ENCODE results near the gene FBXO40. TPM values are rescaled to one million over a fixed set of nuclear protein-coding genes. Genes with fewer than 3 reads are reported as not detected.
"Not testable (repeated sequence)": the region's sequence is repeated elsewhere in the genome, so short reads cannot be mapped to it uniquely, and the experiment has no call there.

FBXO40 gene, protein sequence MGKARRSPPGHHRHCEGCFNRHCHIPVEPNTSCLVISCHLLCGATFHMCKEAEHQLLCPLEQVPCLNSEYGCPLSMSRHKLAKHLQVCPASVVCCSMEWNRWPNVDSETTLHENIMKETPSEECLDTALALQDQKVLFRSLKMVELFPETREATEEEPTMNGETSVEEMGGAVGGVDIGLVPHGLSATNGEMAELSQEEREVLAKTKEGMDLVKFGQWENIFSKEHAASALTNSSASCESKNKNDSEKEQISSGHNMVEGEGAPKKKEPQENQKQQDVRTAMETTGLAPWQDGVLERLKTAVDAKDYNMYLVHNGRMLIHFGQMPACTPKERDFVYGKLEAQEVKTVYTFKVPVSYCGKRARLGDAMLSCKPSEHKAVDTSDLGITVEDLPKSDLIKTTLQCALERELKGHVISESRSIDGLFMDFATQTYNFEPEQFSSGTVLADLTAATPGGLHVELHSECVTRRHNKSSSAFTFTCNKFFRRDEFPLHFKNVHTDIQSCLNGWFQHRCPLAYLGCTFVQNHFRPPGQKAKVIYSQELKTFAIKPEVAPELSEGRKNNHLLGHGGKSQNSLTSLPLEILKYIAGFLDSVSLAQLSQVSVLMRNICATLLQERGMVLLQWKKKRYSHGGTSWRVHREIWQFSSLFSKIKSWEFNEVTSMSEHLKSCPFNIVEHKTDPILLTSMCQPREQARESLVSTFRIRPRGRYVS
- total RNA-seq (2014; rRNA removed; shearing (Covaris generic)), result under 0.01 TPM in 2 replicates

DNA sequence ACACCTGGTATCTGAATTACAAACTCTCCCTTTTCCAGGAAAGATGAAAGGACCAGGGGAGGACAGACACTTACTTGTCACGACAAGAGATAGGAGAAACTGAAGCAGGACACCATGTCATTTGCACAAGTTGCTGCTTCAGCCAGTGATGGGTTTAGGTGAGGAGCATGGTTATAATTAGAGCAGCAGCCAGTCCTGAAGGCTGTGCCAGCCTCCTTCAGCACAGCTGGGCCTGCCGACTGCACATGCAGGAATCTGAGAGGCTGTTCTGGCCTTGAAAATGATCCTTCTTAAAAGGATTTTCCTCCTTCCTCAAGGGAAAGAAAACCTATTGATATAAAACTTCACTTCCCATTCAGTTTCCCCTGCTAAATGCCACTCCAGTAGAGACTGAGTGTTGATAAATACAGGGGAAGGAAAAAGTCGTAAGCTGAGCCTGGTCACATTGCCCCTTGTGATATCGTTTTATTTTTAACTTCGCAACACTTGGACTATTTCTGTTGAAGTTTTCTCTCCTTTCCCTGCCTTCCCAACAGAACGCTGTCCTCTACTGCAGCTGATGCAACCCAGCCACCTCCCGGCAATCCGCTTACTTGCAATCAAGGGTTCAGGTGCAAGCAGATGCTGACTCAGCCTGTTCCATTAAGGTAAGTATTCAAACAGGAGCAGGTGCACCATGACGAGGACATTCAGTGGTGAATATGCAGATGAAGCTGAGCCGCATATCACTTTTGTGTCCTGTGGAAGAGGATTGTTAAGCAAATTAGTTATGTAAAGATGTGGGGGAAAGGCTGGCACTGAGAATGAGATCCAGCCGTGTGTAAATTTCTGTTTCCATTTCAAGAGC is at the start of gene FBXO40:
FBXO40 (plus strand) TSS at position 524 of the 847 bp plus-strand sequence. CDS start 27,197 bp downstream, outside the sequence.
- no peak for DNase-seq (ENCODE audit: low read depth)

DNA sequence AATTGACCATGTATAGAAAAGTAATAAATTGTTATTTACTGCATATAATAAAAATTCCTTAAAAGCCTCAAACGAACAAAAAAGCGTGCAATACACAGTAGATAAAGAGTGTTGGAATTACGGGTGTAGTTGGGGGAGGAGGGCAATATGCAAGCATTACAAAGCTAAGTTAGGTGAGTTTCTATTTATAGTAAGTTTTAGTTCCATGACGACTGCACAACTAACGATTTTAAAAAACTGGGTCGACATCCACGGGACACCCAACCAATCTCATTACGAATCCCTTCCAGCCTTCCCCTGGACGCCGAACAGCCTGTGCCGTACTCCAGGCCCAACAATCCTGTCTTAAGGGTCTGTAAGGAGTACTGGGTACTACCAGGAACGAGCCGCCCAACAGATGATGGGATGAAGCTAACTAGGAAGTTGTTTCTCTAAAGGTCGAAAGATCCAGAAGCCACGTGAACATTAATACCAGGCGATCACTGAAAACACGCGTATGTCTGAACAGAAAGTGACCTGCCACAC is 48.1 kb upstream of the FBXO40 start:
- DNase-seq (ENCODE audit: low read depth), result peak; percentile 15

DNA sequence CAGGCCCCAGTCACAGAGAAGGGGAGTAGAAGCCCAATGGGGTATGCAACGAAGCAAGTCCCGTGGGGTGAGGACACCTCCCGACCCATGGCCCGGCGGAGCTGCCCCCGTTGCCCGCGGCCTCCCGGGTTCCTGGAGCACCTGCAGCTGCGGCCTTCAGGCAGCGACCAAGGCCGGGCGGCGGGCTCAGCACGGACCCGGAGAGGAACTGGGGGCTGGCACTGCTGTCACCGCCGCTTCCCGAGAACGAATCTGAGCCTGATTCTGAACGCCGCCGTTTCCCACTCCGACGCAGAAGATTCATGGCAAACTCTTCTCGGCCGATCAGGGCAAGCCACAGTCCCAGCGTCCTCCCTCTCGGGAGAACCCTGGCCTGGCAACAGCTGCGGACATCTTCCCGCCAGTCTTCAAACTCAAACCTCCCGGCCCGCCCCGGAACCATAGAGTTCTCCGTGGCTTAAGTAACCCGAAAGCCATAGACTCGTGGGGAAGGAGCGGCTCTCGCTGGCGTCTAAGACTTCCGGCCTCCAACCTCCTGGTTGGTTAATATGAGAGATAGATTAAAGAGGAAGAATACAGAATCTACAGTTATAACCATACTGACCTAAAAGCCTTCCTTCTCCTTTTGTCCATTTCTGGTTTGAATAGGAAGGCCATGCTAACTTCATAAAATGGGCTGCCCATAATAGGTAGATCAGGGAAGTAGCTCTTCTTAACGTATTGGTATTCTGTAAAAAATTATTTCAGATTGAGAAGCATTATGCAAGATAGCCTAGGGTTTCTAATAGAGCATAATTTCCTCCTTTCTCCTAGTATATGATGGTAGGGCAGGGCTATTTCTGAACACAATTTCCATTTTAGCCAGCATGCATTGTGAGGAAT is 47.4 kb upstream of the FBXO40 start, which contains the start of gene POLQ:
POLQ (minus strand) TSS at position 415 of the 882 bp plus-strand sequence; CDS start at position 304, 111 bp downstream.
- DNase-seq (ENCODE audit: low read depth), result peak; percentile 96

DNA sequence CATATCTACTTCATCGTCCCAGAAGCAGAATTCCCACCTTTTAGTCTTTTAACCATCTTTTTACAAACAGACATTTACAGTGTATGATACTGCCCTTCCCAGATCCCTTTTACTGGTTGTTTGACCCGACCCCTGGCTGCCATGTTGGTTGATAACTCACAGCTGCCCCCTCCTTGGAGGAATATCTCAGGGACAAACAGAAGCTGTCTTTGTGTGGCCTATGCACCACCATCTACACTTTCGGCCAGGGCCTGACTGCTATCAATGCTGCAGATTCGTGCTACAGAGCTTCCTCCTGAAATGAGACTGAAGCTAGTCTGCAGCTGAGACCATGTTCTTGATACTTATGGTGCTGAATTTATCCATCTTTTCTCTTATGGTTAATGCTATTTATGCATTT is 40.8 kb upstream of the FBXO40 start:
- peak; percentile 23 for DNase-seq (ENCODE audit: low read depth)

DNA sequence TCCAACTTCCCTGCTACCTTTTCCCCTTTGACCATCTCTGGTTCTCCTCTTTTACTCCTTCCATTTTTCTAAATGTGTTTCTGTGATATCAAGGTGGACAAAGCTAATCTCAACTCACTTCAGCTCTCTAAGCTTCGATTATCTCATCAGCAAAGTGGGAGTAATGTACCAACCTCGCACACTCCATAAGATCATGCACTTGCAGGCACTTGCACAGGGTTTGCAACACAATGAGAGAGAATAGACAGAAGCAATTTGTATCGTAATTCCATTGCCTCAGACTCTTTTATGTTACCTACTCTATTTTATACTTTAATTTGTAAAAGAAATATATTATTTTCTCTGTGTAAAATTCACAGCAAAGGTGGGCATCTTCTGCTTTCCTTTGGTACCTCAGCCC is 40.4 kb upstream of the FBXO40 start:
- DNase-seq (ENCODE audit: low read depth), result no peak

DNA sequence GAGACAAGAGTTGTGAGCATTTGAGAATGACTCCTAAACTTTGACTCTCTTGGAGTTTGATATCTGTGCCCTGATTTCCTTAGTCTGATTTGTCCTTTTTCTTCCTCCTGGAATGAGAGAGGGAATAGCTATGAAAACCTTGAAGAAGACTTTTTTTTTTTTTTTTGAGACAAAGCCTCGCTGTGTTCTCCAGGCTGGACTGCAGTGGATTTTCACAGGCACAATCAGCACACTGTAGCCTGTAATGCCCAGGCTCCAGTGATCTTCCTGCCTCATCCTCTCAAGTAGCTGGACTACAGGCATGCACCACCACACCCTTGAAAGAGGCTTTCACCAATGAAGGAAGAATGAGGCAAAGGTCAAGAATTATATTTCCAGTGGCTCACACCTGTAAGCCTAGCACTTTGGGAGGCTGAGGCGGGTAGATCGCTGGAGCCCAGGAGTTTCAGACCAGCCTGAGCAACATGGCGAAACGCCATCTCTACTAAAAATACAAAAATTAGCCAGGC is 35.7 kb upstream of the FBXO40 start:
- no peak for DNase-seq (ENCODE audit: low read depth)

DNA sequence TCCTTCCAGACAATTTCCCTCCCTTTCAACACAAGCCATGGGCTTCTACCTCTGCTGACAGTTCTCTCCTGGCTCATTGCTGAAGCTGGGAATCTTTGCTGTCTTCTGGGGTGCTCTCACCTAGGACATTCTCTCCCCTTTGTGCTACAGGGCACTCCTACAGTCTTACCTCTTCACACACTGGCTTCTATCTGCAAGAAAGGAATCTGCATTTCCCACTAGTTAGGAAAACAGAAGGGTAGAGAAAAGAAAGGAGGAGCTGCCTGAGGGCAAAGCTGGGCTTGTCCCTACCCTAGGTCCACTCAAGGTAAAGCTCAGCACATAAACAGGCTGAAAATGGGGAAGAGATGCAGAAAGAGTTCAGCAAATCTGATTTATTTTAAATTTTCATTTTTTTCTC is 31.0 kb upstream of the FBXO40 start:
- DNase-seq (ENCODE audit: low read depth), result no peak

DNA sequence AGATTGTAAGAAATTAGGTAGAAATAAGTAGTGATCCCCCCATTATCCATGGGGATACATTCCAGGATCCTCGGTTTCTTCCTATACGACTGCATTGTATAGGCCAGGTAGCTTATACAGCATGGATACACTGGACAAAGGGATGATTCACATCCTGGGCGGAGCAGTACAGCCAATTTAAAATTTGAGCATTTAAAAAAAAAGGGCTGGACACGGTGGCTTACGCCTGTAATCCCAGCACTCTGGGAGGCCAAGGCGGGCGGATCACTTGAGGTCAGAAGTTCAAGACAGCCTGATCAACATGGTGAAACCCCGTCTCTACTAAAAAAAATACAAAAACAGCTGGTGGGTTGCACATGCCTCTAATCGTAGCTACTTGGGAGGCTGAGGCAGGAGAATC is 26.4 kb upstream of the FBXO40 start:
- DNase-seq (ENCODE audit: low read depth), result no peak

DNA sequence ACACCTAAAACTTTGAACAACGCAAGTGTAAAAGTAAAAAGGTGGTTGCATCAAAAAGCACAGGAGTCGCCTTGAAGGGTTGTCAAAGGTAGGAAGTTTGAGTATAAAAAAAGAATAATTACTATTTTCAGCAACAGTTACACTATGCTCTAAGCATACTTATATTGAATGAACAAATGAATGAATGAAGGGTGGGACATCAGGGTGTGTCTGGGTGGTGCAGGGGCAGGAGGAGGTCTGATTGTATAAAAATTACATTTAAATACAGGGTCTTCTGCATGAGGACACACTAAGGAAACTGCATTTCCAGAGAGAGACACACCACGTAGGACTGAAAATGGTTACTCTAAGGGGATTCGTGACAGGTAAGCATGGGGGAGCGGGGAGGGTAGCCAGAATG is 25.5 kb upstream of the FBXO40 start, which contains the start of gene ARGFX:
ARGFX (plus strand) TSS at position 301 of the 400 bp plus-strand sequence. CDS start 2,765 bp downstream, outside the sequence.
- DNase-seq (ENCODE audit: low read depth), result no peak

DNA sequence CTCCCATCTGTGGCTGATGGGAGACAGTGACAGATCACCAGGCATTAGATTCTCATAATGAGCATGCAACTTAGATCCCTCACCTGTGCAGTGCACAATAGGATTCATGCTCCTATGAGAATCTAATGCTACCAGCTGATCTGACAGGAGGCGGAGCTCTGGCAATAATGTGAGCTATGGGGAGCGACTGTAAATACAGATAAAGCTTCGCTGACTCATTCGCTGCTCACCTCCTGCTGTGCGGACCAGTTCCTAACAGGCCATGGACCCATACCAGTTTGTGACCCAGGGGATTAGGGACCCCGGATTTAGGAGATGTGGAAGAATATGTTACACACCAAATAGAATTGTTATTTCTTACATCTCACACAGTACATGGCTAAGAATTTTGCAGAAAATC is 18.7 kb upstream of the FBXO40 start:
- DNase-seq (ENCODE audit: low read depth), result peak; percentile 40

DNA sequence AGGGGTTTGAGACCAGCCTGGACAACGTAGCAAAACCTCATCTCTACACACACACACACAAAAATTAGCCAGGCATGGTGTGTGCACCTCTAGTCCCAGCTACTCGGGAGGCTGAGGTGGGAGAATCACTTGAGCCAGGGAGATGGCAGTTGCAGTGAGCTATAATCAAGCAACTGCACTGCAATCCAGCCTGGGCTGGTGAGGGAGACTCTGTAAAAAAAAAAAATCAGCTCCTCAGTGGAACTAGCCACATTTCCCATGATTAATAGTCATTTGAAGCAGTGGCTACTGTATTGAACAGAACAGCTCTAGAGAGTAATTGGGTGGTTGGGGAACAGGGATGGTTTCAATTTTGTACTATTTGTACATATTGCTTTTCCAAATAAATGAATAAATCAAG is 11.5 kb upstream of the FBXO40 start:
- DNase-seq (ENCODE audit: low read depth), result no peak

DNA sequence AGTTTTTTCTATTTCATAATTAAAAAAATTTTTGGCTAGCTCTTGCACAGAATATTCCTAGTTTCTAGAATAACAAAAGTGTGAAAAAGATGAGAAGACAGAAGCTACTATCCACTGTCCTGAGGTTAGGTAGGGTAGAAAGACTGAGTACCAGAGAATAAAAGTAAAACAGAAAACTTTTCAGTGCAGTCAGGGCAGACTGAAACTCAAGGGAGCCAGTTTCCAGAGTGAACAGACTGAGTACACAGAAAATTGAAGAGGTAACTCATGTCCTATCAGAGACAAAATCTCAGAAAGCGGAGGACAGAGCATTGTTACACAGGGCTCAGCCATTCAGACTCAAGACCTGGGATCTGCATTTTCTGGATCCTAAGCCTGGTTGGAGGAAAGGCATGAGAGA is 8.8 kb upstream of the FBXO40 start:
- DNase-seq (ENCODE audit: low read depth), result no peak

DNA sequence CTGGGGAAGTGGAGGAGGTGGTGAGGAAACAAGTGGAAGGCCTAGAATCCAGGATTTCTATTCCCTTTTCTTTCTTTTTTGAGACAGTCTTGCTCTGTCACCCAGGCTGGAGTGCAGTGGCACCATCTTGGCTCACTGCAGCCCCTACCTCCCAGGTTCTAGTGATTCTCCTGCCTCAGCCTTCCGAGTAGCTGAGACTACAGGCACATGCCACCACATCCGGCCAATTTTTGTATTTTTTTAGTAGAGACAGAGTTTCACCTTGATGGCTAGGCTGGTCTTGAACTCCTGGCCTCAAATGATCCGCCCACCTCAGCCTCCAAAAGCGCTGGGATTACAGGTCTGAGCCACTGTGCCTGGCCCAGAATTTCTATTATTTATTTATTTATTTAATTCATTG is 627 bp downstream of the FBXO40 start:
- DNase-seq (ENCODE audit: low read depth), result not testable (repeated sequence)

DNA sequence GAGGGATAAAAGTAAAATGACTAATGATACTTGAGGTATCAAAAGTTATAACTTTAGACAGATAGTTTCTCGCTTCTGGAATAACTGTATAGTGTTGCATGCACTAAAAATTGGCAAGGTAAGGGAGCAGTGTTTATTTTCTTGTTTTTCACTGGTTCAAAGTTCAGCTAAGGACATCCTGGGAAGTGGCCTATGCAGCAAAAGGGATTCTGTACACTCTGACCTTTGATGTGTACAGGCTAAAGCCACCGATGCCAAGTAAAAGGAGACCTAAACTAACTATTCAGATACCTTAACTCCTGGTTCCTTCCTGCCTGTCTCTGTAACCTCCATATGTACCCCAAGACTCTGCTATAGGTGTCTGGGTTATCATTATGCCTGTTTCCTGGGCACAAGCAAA is 1.7 kb downstream of the FBXO40 start:
- DNase-seq (ENCODE audit: low read depth), result no peak

DNA sequence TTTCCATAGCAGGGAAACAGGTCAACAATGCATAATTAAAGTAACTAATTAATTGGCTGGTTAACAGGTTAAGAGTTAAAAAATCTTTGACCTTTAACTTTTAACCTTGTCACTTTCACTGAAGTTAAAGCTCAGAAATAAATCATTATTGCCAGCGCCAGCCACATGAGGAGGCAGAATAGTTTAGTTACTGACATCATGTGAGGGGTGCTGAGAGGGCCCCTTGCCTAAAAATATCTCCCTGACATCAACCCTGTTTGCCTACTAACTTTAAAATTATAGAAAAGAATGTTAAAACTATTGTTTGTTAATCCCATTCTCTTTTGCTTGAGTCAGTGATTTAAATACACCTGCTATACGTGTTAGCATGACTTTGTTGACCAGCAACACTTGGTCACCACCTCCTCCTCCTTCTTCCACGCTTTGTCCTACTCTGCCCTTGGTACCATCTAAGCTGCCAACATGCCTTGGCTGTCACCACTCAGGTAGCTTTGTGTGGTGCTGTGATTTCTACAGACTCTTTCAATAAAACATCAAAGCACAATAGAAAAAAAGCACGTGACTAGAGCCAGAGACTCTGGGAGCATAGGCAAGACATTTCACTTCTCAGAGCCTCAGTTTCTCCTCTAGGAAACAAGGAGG is 2.7 kb downstream of the FBXO40 start:
- no peak for DNase-seq (ENCODE audit: low read depth)

DNA sequence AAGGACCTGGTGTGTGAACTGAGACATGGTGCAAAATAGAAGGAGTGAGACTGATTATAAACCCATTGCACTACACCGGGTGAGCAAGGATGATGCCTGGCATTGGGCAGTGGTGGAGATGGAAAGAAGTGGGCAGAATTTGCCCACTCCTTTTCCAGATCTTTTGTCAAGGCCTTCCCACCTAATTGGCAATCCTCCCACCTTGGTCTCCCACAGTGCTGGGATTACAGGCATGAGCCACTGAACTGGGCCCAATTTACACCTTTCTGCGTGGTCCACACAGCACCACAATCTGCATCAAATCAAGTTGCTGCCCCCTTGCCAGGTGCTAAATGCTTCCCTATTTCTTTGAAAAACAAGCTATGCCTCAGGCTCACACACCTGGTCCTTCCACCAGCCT is 5.4 kb downstream of the FBXO40 start:
- no peak for DNase-seq (ENCODE audit: low read depth)

DNA sequence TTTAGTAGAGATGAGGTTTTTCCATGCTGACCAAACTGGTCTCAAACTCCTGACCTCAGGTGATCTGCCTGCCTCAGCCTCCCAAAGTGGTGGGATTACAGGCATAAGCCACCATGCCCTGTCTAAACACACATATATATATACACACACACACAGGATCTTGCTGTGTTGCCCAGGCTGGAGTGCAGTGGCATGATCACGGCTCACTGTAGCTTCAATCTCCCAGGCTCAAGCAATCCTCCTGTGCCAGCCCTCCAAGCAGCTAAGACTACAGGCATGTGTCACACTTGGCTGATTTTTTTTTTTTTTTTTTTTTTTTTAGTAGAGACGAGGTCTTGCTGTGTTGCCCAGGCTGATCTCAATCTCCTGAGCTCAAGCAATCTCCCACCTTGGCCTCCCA is 6.7 kb downstream of the FBXO40 start:
- DNase-seq (ENCODE audit: low read depth), result not testable (repeated sequence)

DNA sequence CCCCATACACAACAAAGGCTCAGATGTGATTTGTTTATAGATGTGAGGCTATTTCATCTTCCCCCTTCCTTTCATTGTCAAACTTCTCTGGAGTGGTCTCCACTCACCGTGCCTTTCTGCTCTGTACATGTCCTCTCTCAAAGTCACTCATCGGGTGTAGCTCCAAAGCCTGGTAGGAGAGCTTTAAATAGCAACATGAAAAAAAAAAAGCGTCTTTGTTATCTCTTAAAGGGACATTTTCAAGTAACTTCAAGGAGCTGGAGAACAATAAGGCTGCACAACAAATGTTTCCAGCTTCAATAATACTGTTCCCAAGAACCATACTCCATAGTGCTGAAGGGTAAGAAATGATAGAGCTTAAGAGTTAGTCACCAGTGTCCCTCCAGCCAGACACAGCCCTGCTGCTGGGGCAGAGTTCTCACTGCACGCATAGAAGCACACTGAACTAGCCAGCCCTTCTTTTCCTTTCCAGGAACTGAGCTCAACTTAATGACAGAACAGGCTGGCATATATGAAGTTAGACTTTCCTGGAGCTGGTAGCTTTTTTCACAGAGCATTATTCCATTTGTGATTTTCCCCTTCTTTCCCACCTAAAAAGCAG is 8.1 kb downstream of the FBXO40 start:
- DNase-seq (ENCODE audit: low read depth), result no peak

DNA sequence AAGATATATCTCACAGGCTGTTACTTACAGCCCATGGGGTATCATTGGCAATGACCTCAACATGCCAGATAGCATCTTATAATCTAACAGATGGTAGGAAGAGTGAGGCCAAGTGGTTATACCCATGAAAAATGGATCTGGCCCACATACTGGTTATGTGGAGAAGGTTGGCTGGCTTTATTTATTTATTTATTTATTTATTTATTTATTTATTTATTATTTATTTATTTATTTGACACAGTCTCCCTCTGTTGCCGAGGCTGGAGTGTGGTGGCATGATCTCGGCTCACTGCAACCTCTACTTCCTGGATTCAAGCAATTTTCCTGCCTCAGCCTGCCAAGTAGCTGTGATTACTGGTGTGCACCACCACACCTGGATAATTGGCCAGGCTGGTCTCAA is 11.6 kb downstream of the FBXO40 start:
- no peak for DNase-seq (ENCODE audit: low read depth)

DNA sequence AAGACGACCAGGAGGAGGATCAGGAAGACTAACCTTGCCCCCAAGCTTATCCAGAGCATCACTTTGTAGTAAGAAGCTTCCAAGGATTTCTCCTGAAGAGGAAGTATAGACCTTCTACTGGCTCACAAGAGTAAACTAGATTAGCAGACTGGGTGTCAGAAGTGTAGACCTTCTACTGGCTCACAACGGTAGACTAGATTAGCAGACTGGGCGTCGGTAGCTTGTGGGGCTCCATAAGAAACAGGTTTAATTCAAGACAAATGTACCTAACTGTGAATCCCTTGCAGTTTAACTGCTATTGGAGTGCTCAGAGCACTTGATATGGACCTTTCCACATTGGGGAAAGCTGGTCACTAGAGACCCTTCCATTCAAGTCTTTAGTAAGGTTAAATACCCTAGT is 12.9 kb downstream of the FBXO40 start:
- DNase-seq (ENCODE audit: low read depth), result no peak
